Common myeloid progenitor, CD34-positive (primary cell): ENCODE measurements around the gene PRSS12.
A peak's percentile ranks its signal among the peaks of the same experiment; 100 is the strongest.

ENCODE experiments used
- CTCF ChIA-PET: fragments of 350-600 bp; sonication (Branson Sonifier 250); formaldehyde crosslinking; loops from one replicate; lab custom pipeline; 2021; ENCODE audit warnings: antibody characterized with exemption; lab: Charles Lee
- POLR2A ChIA-PET: fragments of 350-600 bp; sonication (Branson Sonifier 250); formaldehyde crosslinking; loops from one replicate; lab custom pipeline; 2021; ENCODE audit warnings: antibody characterized with exemption; lab: Charles Lee
- DNase-seq, 3 donors: peaks; one replicate each; pipeline versions ENCODE4 v3.0.0 to v3.0.0-alpha.2; 2013
- H3K27ac ChIP-seq, 2 experiments: 1 replicate in 1 of 2; 2 replicates in 1 of 2; pipeline ENCODE4 v1.7.0; 2013; ENCODE audit warnings: inconsistent platforms in 2 of 2, low read length in 2 of 2, mild to moderate bottlenecking in 2 of 2, low read depth in 1 of 2, moderate library complexity in 1 of 2; ENCODE audit not compliant: severe bottlenecking in 2 of 2, insufficient read depth in 1 of 2, poor library complexity in 1 of 2
- H3K27me3 ChIP-seq, 5 experiments: replicated peaks in 2 of 5; 1 replicate in 3 of 5; 2 replicates in 2 of 5; pipeline versions ENCODE4 v1.6.1 to v1.7.0; 2013; ENCODE audit warnings: low read length in 4 of 5, mild to moderate bottlenecking in 2 of 5, moderate library complexity in 2 of 5, inconsistent platforms in 1 of 5; ENCODE audit not compliant: insufficient read depth in 5 of 5, control insufficient read depth in 4 of 5
- H3K36me3 ChIP-seq, 4 experiments: 1 replicate in 2 of 4; 2 replicates in 2 of 4; pipeline versions ENCODE4 v1.6.1 to v1.7.0; 2013; ENCODE audit warnings: low read length in 3 of 4, control low read depth in 1 of 4, mild to moderate bottlenecking in 1 of 4; ENCODE audit not compliant: control insufficient read depth in 4 of 4, insufficient read depth in 4 of 4
- H3K4me1 ChIP-seq, 4 experiments: 1 replicate in 3 of 4; 2 replicates in 1 of 4; pipeline versions ENCODE4 v1.6.1 to v1.7.1; 2013; ENCODE audit warnings: low read length in 3 of 4, mild to moderate bottlenecking in 3 of 4, control low read depth in 1 of 4, inconsistent platforms in 1 of 4, moderate library complexity in 1 of 4; ENCODE audit not compliant: control insufficient read depth in 4 of 4, insufficient read depth in 4 of 4; ENCODE audit errors: control extremely low read depth in 1 of 4
- H3K4me3 ChIP-seq, 7 experiments: 1 replicate in 4 of 7; 2 replicates in 3 of 7; pipeline versions ENCODE4 v1.5.1 to v1.7.0; 2013; ENCODE audit warnings: mild to moderate bottlenecking in 7 of 7, low read length in 6 of 7, moderate library complexity in 6 of 7, inconsistent platforms in 2 of 7, low read depth in 2 of 7, control low read depth in 1 of 7; ENCODE audit not compliant: insufficient read depth in 4 of 7, control insufficient read depth in 1 of 7; ENCODE audit errors: extremely low read depth in 1 of 7
- H3K9me3 ChIP-seq, 5 experiments: 1 replicate in 4 of 5; 2 replicates in 1 of 5; pipeline versions ENCODE4 v1.6.1 to v1.7.1; 2013; ENCODE audit warnings: low read length in 4 of 5, mild to moderate bottlenecking in 2 of 5, inconsistent platforms in 1 of 5, low read depth in 1 of 5, moderate library complexity in 1 of 5; ENCODE audit not compliant: control insufficient read depth in 4 of 5, insufficient read depth in 2 of 5; ENCODE audit errors: control extremely low read depth in 1 of 5
- WGBS: methylation state at CpG from one replicate; pipeline ENCODE4 v1.1.5; 2013; ENCODE audit not compliant: insufficient coverage; 5-methylcytosine and 5-hydroxymethylcytosine counted together

The PRSS12 gene

DNA sequence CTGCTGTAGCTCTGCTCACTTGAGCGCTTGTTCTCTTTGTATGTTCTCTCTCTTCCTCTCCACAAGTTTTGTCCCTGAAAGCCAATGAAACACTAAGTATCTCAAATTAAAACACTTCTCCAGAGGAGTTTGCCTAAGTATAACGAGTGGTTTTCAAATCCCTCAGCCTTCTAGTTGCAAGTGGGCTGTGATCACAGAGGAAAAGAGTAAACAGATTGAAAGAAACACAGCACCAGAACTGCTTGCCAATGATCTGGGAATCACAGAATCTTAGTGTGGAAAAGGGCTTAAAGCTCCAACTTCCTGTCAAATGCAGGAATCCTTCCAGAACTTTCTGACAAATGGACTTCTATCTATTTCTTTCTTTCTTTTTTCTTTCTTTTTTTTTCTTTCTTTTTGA, 4.8 kb upstream of the PRSS12 start:
- no peaks in the 10 kb centered on the region for H3K9me3 ChIP-seq
- ChIA-PET POLR2A (no interaction called here), CTCF (interaction anchor here (1.0 kb wide), 1 partner anchor 14 kb away, joined by 3 read pairs; no protein-coding TSS in a partner anchor)
- H3K4me3 ChIP-seq: no peak overlapping the region
- no peaks in the 10 kb centered on the region for H3K36me3 ChIP-seq
- no peak for DNase-seq
- H3K4me1 ChIP-seq: peaks cover 0 to 9% (median 8%) of the 10 kb centered on the region in 4 experiments
- WGBS: 83% methylated on average over 2 of the region's 2 CpGs
- H3K27ac ChIP-seq: no peak overlapping the region
- peaks cover 3 to 60% (median 32%) of the 10 kb centered on the region in 5 experiments for H3K27me3 ChIP-seq

DNA sequence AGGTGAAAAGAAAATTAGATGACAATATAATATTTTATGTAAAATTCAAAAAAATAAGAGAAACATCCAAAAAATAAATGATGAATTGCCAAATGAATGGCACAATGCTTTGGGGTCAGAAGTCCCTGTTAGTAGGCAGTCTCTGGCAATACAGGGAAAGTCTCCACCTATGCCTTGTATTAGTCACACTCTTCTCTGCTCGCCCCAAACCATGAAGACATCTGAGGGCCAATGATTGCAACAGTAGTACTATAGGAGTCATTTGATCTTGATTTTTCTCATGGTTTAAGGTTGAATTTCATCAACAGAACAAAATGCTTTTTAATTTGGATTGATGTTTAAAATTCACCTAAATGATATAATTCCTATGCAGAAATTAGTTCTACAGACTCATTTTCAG, 3.9 kb upstream of the PRSS12 start:
- peaks cover 4 to 69% (median 37%) of the 10 kb centered on the region in 5 experiments for H3K27me3 ChIP-seq
- no peak for DNase-seq
- no peaks in the 10 kb centered on the region for H3K9me3 ChIP-seq
- peaks cover 0 to 16% (median 14%) of the 10 kb centered on the region in 4 experiments for H3K4me1 ChIP-seq
- H3K27ac ChIP-seq: no peak overlapping the region
- H3K36me3 ChIP-seq: no peaks in the 10 kb centered on the region
- WGBS: no CpG with 5 or more reads among the region's 1 CpG
- ChIA-PET POLR2A (no interaction called here), CTCF (interaction anchor here (1.0 kb wide), 1 partner anchor 15 kb away, joined by 3 read pairs; no protein-coding TSS in a partner anchor)
- H3K4me3 ChIP-seq: no peak overlapping the region

DNA sequence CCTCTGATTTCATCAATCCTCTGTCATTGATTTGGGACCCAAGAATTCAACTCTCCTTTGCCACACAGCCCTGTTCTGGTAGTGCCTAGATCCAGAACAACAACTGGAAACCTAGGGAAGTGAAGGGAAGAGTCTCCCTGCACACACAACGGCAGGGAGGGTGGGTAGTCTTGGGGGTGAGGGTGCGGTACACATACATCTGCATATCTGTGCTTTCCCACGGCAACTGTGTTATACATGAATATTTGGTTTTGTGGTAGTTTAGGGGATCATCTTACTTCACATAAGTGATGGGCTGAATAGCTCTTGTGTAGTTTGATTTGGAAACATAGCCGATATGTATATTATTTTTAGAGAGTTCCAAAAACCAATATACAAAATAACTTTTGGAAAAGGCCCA, 3.3 kb upstream of the PRSS12 start:
- 87% methylated on average over 2 of the region's 4 CpGs for WGBS
- Histone ChIP-seq H3K36me3 (no peaks in the 10 kb centered on the region), H3K4me3 (no peak overlapping the region), H3K4me1 (peaks cover 0 to 16% (median 14%) of the 10 kb centered on the region in 4 experiments), H3K27ac (no peak overlapping the region), H3K27me3 (peaks cover 8 to 74% (median 40%) of the 10 kb centered on the region in 5 experiments), H3K9me3 (no peaks in the 10 kb centered on the region)
- DNase-seq: no peak
- ChIA-PET CTCF (no interaction called here), POLR2A (no interaction called here)

DNA sequence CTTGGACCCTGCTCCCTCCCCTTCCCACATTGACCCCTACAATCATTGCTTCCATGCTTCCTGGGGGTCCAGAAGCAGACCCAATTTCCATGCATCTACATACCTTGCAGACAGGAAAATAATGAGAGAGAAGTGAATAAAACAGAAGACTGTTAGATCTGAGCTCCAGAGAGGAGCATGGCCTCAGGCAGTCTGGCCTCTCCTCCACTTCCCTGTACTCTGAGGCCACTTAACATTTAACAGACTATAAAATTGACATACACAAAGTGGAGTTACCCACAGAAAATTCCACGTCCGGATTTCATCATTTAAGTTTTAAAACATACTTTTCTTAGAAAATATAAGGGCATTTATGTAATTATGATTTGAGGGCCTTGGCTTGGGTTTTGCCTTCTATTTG, 2.1 kb upstream of the PRSS12 start:
- POLR2A ChIA-PET: no interaction called here
- CTCF ChIA-PET: interaction anchor here (0.7 to 1.3 kb wide), 2 partner anchors 12 to 47 kb away, joined by 3 to 5 read pairs; no protein-coding TSS in a partner anchor

DNA sequence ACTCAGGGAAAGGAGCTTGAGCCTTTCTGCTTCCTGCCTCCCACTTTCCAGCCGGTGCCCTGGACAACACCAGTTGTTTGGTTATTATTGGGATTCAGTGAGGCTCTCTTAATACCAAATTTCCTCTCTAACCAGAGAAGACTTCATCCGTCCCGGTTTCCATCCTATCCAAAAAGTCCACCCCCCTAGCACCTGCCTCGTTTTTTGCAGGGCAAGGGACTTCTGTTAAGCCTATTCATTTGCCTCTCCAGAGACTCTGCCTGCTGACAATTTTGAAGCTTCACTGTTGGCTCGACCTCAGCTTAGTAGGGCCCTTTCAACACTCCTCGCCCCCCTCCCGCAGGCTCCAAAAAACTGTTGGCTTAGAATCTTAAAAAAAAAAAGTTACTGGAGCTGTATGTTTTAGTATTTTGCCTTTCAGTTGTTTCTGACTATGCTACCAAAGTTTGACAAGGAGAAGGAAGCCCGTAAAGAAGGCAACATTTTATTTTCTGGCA, 779 bp upstream of the PRSS12 start:
- Histone ChIP-seq H3K27me3 (peaks cover 10 to 78% (median 42%) of the 10 kb centered on the region in 5 experiments), H3K4me3 (peak overlapping the region in 3 of 7 experiments; percentile 56 to 63 (median 61)), H3K4me1 (peaks cover 0 to 16% (median 15%) of the 10 kb centered on the region in 4 experiments), H3K9me3 (no peaks in the 10 kb centered on the region), H3K36me3 (no peaks in the 10 kb centered on the region), H3K27ac (no peak overlapping the region)
- 11% methylated on average over 3 of the region's 8 CpGs for WGBS
- ChIA-PET POLR2A (no interaction called here), CTCF (interaction anchor here (0.7 to 1.8 kb wide), 15 partner anchors 9 to 69 kb away, joined by 3 to 8 read pairs (median 4); no protein-coding TSS in a partner anchor)
- peak in 1 of 3 donors; percentile 7 for DNase-seq

More for the DNA sequence above, 2.1 kb upstream of the PRSS12 start:
- H3K9me3 ChIP-seq: no peaks in the 10 kb centered on the region
- WGBS: no CpG with 5 or more reads among the region's 2 CpGs
- H3K27me3 ChIP-seq: peaks cover 10 to 81% (median 41%) of the 10 kb centered on the region in 5 experiments
- DNase-seq: no peak
- H3K4me3 ChIP-seq: no peak overlapping the region
- no peak overlapping the region for H3K27ac ChIP-seq
- peaks cover 0 to 16% (median 15%) of the 10 kb centered on the region in 4 experiments for H3K4me1 ChIP-seq
- H3K36me3 ChIP-seq: no peaks in the 10 kb centered on the region

- H3K36me3 ChIP-seq: no peaks in the 10 kb centered on the region
- no peaks in the 10 kb centered on the region for H3K9me3 ChIP-seq
- 5% methylated on average over 55 of the region's 82 CpGs for WGBS
- no peak overlapping the region for H3K27ac ChIP-seq
- DNase-seq: peak; percentile 38 to 71 (median 61)
- peaks cover 0 to 16% (median 15%) of the 10 kb centered on the region in 4 experiments for H3K4me1 ChIP-seq
- H3K4me3 ChIP-seq: peak overlapping the region in 5 of 7 experiments; percentile 42 to 61 (median 50)
- H3K27me3 ChIP-seq: peaks cover 12 to 80% (median 39%) of the 10 kb centered on the region in 5 experiments
- POLR2A ChIA-PET: no interaction called here
- CTCF ChIA-PET: interaction anchor here (0.6 to 1.9 kb wide), 10 partner anchors 8 to 1475 kb away, joined by 3 to 8 read pairs (median 5); no protein-coding TSS in a partner anchor
Observed at GRCh38 chr4:118351851-118352827, 664 bp downstream of the PRSS12 start.
